Esophagus (tissue), 2 donors: ENCODE data around the gene GNPDA1. TPM values are rescaled to one million over a fixed set of nuclear protein-coding genes. Genes with fewer than 3 reads are reported as not detected.

ENCODE experiments used
- polyA plus RNA-seq, 2 donors: library from polyadenylated mRNA; stranded (reverse); fragments of 200-250 nt; gene quantifications; one replicate each; pipeline ENCODE4 v1.2.3, GENCODE V29; 2013
- donor health status: healthy with polysubstance abuse.
- donor health status: Bipolar disorder and iron deficiency.

GNPDA1 gene
- polyA plus RNA-seq, 2 donors, result 6.2 to 8.5 TPM

Other genes starting within 250 kb of the GNPDA1 start
- 10 to 100 TPM; 36.4 to 42.6 TPM for gene PCDH1, start 134.6 kb downstream of the GNPDA1 start, polyA plus RNA-seq
- gene DELE1, start 89.2 kb downstream of the GNPDA1 start, polyA plus RNA-seq, result 10 to 100 TPM; 30.4 to 30.5 TPM
- under 1 TPM; 0.16 to 0.40 TPM for gene PCDH12, start 54.8 kb downstream of the GNPDA1 start, polyA plus RNA-seq
- 10 to 100 TPM in 1 of 2 donors, 1 to 10 TPM in 1; 7.9 to 14.8 TPM for gene RNF14, start 43.9 kb downstream of the GNPDA1 start, polyA plus RNA-seq
- 10 to 100 TPM; 14.1 to 24.4 TPM for gene NDFIP1, start 95.8 kb upstream of the GNPDA1 start, polyA plus RNA-seq